Measurements from ENCODE around the gene LAMA2. TPM values are rescaled to one million over a fixed set of nuclear protein-coding genes. Genes with fewer than 3 reads are reported as not detected.

Gene LAMA2
- total RNA-seq, 2 donors from 2014 or later: 7.0 to 14.4 TPM

DNA sequence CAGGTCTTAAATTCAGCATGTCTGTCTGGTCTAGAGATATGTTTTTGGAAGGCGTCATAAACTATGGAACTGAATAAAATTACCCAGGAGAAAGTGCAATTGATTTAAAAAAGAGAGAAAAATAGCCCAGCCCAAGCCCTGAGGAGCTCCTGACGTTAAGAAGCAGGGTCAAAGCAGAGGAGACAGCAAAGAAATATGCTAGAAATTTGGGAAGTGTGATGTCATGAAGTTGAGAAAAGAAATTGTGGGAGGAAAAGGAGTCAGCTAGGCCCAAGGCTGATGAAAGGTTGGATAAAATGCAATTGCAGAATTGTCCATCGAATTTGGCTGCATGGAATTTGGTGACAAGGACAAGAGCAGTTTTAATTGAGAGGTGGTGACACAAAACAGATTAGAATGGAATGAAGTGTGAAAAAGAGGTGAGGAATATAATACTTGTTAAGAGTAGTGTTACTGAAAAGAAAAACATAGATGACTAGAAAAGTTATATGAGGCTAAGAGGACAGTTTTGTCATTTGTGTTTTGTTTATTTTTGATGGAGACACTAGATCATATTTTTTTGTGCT lies 381.6 kb downstream of the LAMA2 start:
- DNase-seq (no peak), ATAC-seq (no peak)
- intact Hi-C loops (cut with DNase I, micrococcal nuclease): loop anchor here in 1 of 2 donors (10.0 kb wide), 1 partner anchor 540 kb away; no protein-coding TSS in a partner anchor

DNA sequence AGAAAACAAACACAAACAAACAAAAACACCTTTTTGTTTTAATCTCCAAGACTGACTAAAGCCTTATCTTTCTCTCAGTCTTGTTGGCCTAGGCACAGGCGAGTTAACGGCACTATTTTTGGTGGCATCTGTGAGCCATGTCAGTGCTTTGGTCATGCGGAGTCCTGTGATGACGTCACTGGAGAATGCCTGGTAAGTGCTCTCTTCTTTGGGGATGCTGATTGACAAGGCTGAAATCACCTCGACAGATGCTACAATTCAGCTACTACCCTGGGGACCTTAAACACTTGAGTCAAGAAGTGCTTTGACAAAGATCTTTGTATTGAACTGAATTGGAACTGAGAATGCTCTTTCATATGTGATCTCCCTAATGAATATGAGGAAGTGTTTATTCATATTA lies 384.1 kb downstream of the LAMA2 start:
- ATAC-seq (no peak), DNase-seq (no peak)
- intact Hi-C loops (cut with DNase I, micrococcal nuclease): loop anchor here in 1 of 2 donors (10.0 kb wide), 1 partner anchor 542 kb away; no protein-coding TSS in a partner anchor

DNA sequence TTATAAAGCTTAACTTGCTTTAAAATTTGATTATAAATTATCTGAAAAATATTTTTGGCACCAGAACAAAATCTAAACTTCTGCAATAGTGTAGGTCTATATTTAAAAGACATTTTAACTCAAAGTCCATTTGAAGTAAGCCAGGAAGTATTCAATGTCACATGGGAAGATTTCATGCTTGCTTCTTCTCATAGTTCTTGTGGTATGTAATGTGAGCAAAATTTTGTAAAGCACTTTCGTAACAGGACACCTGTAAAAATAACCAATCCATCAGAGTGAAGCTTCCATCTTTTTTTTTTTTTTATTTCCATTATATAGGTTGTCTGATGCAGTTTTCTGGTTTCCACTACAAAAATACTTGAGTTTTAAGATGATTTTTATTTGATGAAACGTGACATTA lies 386.1 kb downstream of the LAMA2 start:
- no peak for DNase-seq
- no peak for ATAC-seq
- intact Hi-C loops (cut with DNase I, micrococcal nuclease): loop anchor here in 1 of 2 donors (10.0 kb wide), 1 partner anchor 544 kb away; no protein-coding TSS in a partner anchor

DNA sequence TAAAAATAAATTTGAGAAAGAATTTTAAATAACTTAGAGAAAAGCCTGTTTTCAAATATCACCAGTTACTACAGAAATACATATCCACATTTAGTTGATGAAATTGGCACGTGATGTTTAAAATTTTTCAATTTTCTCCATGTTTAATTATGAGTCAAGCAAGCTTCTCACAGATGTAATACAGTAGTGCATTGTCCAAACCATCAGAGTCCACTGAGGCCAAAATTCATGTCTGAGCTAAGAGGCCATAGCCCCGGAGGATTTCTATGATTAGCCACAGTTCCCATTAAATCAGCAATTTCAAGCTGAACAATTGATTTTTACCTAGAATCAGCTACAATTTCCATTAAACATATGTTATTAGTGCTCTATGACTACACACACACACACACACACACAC lies 387.0 kb downstream of the LAMA2 start:
- intact Hi-C loops (cut with DNase I, micrococcal nuclease): loop anchor here in 1 of 2 donors (10.0 kb wide), 1 partner anchor 545 kb away; no protein-coding TSS in a partner anchor
- no peak for DNase-seq
- no peak for ATAC-seq

DNA sequence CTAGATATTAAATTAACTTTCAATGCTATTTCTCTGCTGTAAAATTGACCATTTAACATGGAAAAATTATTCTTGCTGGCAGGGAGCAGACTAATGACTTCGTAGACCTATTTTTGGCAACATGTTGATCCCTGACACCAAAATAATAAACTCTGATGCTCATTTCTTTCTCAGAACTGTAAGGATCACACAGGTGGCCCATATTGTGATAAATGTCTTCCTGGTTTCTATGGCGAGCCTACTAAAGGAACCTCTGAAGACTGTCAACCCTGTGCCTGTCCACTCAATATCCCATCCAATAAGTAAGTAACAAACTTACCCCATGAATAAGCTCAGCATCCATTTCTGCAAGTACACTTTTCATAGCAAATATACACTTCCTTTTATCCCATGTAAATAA lies 387.5 kb downstream of the LAMA2 start:
- intact Hi-C loops (cut with DNase I, micrococcal nuclease): no loop called here
- ATAC-seq (no peak), DNase-seq (no peak)

DNA sequence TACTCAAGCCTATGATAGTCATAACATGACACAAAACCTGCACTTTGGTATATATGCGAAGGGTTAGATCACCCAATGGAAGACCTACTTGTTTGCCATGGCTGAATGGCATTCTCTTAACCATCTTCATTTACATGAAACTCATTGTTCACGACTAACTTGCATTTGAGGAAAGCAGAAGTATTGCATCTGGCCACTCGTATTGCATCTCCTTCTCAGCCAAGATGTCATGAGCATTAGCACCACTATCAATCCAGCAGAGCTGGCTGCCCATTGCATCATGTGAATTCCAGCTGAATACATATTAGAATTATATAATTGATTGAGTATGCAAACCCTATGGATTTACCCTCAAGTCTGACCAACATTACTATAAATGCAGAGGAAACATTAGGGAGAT lies 390.2 kb downstream of the LAMA2 start:
- DNase-seq (no peak), ATAC-seq (no peak)
- intact Hi-C loops (cut with DNase I, micrococcal nuclease): no loop called here

DNA sequence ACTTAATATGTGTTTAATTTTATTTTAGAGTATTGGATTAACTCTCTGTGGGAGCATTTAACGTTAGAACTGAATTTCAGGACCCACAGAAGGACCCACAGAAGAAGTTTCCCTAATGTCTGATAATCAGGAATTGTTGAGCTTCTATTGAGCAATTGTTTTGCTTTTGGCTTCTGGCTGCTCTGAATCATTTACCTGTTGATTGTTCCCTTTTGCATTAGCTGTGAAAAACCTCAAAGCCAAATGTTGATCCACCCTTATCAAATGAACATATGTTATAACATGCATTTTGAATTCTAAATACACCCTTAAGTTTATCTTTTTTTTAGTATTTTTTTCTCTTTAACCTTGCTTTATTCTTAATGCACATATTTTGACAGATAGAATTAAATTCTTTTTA lies 393.5 kb downstream of the LAMA2 start:
- no peak for ATAC-seq
- no peak for DNase-seq
- intact Hi-C loops (cut with DNase I, micrococcal nuclease): no loop called here

DNA sequence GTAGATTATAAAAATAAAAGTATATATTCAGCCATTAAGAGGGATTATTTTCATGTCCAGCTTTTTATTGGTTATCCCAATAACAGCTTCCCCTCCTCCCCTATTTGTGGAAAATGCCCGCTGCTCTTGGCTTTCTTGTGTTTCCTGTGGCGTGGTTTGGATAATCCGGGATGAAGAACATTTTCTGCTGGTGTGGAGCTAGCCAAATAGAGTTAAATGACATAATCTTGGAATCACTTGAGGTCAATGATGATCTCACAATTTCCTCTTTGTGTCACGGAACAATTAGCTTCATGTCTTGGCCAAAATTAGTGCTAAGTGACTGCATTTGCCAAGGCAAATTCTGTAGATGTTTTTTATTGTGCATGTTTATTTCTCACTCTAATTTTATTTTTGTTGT lies 394.0 kb downstream of the LAMA2 start:
- intact Hi-C loops (cut with DNase I, micrococcal nuclease): no loop called here
- ATAC-seq: no peak
- DNase-seq: no peak

DNA sequence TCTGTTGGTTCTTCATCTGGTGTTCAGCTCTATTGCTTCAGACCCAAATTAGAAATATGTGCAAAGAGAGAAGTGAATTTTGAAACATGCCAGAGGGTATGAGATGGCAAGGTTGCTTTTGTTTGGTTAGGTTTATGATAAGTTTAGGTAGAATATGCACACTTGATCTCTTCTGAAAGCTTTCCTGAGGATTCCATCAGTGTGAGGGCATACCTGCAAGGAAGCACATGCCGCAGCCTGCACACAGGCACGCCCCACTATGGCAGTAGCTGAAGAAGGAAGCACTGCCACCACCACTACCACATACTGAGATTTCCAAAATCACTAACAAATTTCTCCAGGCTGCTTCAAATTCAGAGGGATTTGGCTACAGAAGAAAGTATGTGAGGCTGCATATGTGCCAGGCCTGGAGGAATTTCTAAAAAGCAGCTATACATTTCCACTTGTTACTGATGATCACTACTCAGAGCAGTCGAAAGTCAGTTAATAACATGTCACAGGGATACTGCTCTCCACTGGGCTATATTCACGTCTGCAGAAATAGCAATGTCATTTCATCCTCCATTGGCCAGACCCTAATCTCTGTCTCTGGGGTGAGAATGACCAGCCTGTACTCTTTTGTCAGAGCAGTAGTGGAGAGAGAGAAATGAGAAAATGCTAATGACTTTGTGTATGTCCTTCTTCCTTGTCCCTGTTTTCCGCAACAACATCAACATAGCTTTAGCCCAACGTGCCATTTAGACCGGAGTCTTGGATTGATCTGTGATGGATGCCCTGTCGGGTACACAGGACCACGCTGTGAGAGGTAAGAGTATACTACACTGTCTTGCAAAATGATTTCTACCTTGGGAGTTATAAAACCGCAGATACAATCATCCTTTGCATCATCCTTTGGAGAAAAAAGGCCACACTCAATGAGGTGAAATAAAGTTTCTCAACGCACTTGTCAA lies 396.7 kb downstream of the LAMA2 start:
- ATAC-seq (no peak), DNase-seq (no peak)
- intact Hi-C loops (cut with DNase I, micrococcal nuclease): no loop called here

DNA sequence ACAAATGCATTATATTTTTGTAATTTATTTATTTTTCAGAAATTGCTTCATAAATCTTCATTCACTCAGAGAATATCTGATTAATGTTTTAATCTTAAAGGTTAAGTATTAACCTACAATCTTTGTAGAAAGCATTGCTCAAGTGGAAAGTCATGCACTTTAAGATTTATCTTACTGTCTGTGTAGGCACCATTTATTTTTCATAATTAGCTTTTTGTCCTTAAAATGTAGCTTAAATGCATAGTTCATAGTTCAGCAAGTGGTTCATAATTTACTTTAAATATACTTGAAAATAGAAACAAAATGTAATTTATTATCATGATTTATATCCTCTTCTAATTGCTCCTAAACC lies 397.3 kb downstream of the LAMA2 start:
- DNase-seq (no peak), ATAC-seq (no peak)
- intact Hi-C loops (cut with DNase I, micrococcal nuclease): no loop called here

DNA sequence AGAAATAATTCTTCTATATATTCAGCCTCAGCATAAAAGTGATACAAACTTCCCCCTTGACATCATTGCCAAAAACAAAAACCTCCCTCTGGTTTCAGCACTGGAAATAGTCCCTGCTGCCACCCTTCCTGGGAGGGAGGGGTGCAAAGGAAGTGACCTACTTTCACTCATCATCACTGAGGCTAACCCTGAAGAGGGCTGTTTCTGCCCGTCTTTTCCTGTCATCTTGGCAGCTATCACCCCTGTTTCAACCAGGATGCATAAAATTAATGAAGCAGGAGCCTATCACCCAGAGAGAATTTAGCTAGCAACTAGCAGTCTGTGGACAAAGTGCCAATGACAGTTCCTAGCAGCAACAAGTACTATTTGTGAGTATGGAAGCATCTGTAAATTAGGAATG lies 397.8 kb downstream of the LAMA2 start:
- intact Hi-C loops (cut with DNase I, micrococcal nuclease): no loop called here
- ATAC-seq (no peak), DNase-seq (no peak)

DNA sequence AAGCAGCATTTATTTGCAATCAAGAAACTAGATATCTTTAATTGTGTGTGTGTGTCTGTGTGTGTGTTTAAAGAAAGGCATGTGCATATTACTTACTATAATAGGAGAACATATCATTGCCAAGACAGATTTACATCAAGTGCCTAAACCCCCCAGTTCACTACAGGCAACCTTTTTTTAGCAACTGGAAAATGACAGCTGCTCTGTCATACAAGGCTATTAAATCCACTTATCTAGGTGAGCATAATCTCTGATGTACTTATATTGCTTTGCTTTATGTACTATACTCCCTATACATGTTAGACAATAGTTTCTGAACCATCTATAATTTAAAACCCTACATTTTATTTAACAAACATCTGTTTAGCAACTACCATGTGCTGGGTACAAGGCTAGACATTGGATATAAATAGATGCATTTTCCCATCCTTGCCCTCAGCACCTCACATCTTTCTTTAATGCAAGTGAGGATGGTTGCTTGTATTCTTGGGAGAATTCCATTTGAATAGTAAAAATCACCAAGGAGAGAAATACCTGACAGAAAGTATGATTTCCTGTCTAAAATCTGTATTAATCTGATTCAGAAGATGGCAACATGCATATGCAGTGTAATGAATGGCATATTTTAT lies 398.3 kb downstream of the LAMA2 start:
- intact Hi-C loops (cut with DNase I, micrococcal nuclease): no loop called here
- ATAC-seq (no peak), DNase-seq (no peak)

DNA sequence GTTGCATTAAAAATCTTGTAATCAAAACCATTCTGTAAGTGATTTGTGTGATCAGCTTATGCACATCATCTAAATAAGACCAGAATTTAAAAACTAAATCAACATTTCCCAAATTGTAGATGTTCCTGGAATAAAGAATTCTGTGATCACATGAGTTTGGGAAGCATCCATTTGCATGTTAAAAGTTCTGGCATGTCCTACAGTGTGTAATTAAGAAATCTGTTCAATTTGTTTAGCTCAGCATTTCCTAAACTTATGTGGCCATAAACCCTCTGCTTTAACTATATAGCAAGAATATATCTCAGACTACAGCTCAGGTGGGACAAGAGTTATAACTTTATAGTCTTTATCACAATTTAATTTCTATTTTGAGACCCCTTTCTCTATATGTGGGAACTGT lies 399.1 kb downstream of the LAMA2 start:
- intact Hi-C loops (cut with DNase I, micrococcal nuclease): no loop called here
- no peak for DNase-seq
- ATAC-seq: no peak

DNA sequence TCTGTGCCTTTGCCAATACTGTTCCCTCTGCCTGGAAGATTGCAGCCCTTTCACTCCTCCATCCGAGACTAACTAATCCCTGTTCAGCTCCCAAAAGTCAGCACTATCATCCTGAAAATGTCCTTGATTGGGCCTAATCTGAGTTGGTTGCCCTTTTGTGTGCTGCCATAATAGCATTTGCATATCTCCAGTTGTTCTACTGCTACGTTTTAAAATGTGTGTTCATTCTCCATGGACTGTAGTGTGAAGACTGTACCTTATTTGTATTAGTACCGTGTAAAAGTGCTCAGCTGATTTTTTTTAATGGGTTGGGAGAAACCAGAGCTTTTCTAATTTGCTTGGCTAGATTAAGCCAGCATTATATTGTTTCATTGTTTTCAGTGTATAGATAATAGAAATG lies 401.3 kb downstream of the LAMA2 start:
- no peak for DNase-seq
- no peak for ATAC-seq
- intact Hi-C loops (cut with DNase I, micrococcal nuclease): no loop called here

DNA sequence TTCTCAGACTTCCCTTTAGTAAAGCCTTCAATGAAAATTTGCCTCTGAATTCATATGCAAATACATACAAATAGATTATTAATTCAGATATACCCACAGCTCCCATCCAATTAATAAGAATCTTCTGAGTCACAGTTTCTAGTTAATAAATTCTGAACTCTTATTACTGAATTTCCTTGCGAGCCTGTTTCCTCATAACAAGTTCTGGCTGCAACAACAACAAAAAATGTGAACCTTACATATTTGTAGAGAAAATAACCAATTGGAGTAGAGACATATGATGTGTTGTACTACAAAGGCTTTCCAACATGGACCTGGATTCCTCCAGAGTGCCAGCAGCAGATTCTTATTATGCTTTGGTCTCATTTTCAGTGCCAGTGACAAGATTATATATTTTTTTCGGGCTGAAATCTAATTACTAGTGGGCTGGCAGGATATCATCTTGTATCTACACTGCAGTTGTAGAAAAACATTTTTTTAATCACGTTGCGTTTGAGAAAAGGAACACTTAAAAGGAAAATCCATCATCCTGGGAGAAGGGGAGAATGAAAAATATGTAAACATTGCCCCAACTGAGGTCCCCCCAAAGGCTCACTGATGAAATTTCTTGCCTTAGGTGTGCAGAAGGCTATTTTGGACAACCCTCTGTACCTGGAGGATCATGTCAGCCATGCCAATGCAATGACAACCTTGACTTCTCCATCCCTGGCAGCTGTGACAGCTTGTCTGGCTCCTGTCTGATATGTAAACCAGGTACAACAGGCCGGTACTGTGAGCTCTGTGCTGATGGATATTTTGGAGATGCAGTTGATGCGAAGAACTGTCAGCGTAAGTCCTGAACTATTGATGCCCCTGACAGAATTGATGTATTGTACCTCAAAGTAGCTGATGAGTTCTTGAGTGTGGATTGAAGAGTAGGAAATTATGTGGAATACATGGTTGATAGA lies 404.6 kb downstream of the LAMA2 start:
- DNase-seq (no peak), ATAC-seq (no peak)
- intact Hi-C loops (cut with DNase I, micrococcal nuclease): no loop called here

DNA sequence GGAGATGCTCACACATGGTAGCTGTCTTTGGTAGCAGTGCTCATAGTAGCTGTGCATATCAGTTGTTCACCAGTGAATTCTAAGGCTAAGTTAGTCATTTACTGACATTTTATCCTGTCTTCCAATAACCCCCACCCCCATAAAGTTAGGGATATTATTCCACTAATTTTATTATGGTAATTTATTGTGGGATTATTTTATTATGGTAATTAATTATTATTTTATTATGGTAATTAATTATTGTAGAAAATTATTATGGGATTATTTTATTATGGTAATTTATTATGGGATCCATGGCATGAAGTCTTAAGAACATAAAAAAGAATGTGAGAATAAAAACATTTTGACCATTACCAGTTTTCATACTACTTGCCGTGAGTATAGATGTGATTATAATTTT lies 406.5 kb downstream of the LAMA2 start:
- no peak for DNase-seq

DNA sequence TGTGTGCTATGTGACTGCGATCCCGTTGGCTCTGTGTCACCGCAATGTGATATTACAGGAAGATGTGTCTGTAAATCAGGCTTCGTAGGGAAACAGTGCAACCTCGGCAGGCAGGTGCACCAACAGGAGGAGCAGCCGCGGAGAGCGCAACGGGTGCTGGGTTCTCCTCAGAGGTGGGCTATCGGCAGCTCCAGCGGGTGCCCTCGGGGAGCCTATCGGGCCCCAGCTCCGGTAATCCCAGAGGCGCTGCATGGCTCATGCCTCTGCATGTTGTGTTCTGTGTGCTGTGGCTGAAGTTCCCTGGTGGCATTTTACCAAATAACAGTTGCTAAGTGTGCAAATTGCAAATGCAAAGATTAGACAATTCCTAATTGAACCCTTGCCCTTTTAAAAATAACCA lies 409.9 kb downstream of the LAMA2 start:
- intact Hi-C loops (cut with DNase I, micrococcal nuclease): no loop called here
- ATAC-seq (no peak), DNase-seq (no peak)

More for the DNA sequence above, 406.5 kb downstream of the LAMA2 start:
- ATAC-seq: no peak
- intact Hi-C loops (cut with DNase I, micrococcal nuclease): no loop called here

DNA sequence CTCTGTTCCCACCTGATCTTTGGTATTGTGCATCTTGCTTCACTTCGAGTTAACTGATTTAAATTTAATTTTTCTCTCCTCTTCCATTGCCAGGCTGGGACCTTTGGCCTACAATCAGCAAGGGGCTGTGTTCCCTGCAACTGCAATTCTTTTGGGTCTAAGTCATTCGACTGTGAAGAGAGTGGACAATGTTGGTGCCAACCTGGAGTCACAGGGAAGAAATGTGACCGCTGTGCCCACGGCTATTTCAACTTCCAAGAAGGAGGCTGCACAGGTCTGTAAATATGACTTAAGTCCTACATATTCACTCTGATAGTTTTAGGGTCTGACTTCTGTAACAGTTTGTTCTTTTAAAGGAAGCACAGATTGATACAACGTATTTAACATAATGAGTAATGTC lies 414.7 kb downstream of the LAMA2 start:
- no peak for ATAC-seq
- DNase-seq: no peak
- intact Hi-C loops (cut with DNase I, micrococcal nuclease): no loop called here

DNA sequence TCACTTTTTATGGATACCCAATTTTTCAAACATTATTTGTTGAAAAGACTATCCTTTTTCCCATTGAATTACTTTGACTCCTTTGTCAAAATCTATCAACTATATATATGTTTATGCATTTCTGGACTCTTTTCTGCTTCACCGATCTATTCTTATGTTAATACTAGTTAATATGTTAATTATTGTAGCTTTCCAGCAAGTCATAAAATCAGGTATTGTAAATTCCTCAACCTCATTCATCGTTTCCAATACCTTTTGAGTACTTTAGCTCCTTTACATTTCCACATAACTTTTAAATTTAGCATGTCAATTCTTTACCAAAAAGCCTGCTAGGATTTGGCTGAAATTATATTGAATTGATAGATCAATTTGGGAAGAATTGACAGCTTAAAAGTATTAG lies 419.7 kb downstream of the LAMA2 start:
- intact Hi-C loops (cut with DNase I, micrococcal nuclease): no loop called here
- ATAC-seq: no peak
- no peak for DNase-seq
